22Rv1 (cell line): ENCODE data around the gene F2.
A peak's percentile ranks its signal among the peaks of the same experiment; 100 is the strongest.
"Not testable (repeated sequence)": the region's sequence is repeated elsewhere in the genome, so short reads cannot be mapped to it uniquely, and the experiment has no call there.

Experiments
- H3K27ac ChIP-seq: fragments of 450-650 bp; 2 replicates; pipeline ENCODE4 v1.5.1; 2017
- CTCF ChIP-seq: fragments of 450-650 bp; IDR thresholded peaks from 2 replicates; pipeline ENCODE4 v1.5.1; 2017; ENCODE audit warnings: mild to moderate bottlenecking
- ZFX ChIP-seq: fragments of 450-650 bp; IDR thresholded peaks from 2 replicates; pipeline ENCODE4 v1.6.1; 2017; ENCODE audit warnings: antibody characterized with exemption, borderline replicate concordance

The F2 gene

GRCh38 chr11:46706886-46707285 lies 12.1 kb upstream of the F2 start:
- TF ChIP-seq ZFX: no peak
- TF ChIP-seq CTCF: no peak
- no peak overlapping the region for H3K27ac ChIP-seq

- H3K27ac ChIP-seq: not testable (repeated sequence)
Measured at GRCh38 chr11:46709351-46709750, 9.7 kb upstream of the F2 start.

- no peak overlapping the region for H3K27ac ChIP-seq
- no peak for TF ChIP-seq ZFX
- no peak for TF ChIP-seq CTCF
Measured at GRCh38 chr11:46710821-46711269, 8.2 kb upstream of the F2 start.

- TF ChIP-seq ZFX (no peak), CTCF (no peak)
- H3K27ac ChIP-seq: no peak overlapping the region
Measured at GRCh38 chr11:46711303-46711702, 7.7 kb upstream of the F2 start.

GRCh38 chr11:46712874-46713576 lies 6.0 kb upstream of the F2 start:
- no peak overlapping the region for H3K27ac ChIP-seq
- no peak for TF ChIP-seq CTCF
- no peak for TF ChIP-seq ZFX

- peak overlapping the region; percentile 89 for H3K27ac ChIP-seq
Measured at GRCh38 chr11:46717825-46718154, 1.2 kb upstream of the F2 start.

- TF ChIP-seq ZFX (no peak), CTCF (no peak)
- peak overlapping the region; percentile 89 for H3K27ac ChIP-seq
Measured at GRCh38 chr11:46718155-46719019, 626 bp upstream of the F2 start.

- TF ChIP-seq CTCF: no peak
- no peak for TF ChIP-seq ZFX
- H3K27ac ChIP-seq: peak overlapping the region; percentile 89
Measured at GRCh38 chr11:46719543-46720218, 668 bp downstream of the F2 start.
